Stimulated activated CD8-positive, alpha-beta memory T cell treated with anti-CD3 and anti-CD28 coated beads, Interleukin-4, amount 100 ng/mL, for 48 hours (primary cell): ENCODE data around the gene PRDM11.

Experiments used
- DNase-seq: peaks from one replicate; pipeline ENCODE4 v3.0.0-alpha.2; 2020

Gene PRDM11

DNA sequence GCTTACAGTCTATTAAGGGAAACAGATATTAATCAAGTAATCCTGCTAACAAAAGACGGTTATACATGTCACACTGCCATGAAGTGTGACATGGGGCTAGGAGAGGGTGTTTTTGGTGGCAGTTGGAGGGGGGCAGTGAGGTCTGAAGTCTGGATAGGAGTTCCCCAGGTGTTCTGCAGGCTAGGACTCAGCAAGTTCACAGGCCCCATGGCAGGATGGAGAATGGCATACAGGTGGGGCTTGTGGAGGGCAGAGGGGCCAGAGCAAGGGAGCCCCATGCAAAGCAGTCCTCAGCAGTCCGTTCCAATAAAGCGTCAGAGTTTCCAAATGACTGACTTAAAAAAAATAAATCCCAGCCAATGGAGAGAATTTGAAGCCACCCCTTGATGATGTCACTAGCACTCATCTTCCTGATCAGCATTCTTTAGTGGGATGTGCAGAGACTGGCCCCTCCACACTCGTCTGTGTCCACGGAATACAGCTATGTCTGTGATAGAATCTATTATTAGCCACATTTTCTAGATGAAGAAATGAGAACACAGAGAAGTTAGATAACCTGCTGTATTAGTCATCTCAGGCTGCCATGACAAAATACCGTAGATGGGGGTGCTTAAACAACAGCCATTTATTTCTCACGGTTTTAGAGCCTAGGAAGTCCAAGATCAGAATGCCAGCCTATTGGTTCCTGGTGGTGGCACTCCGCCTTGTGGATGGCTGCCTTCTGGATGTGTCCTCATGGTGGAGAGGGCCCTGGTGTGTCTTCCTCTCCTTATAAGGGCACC is 32.6 kb downstream of the PRDM11 start:
- no peak for DNase-seq

DNA sequence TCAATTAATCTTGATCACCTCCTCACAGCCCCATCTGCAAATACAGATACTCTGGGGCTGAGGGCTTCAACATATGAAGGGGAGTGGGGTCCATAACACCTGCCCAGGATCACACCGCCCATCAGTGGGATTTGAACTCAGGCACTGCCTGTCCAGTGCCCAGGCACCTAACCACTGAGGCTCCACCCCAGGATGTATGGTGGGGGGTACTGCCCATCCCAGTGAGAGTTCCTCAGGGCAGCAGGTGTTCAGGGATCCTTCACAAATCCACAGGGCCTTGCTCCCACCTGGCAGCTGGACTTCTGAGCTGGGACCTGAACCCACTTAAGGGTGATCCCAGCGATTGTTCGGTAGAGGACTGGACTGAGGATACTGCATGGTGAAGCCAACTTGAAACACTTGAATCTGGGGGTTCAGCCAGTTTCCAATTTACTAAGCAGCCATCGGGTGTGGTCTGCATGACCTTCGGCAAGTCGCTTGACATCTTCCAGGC is 33.3 kb downstream of the PRDM11 start:
- no peak for DNase-seq

DNA sequence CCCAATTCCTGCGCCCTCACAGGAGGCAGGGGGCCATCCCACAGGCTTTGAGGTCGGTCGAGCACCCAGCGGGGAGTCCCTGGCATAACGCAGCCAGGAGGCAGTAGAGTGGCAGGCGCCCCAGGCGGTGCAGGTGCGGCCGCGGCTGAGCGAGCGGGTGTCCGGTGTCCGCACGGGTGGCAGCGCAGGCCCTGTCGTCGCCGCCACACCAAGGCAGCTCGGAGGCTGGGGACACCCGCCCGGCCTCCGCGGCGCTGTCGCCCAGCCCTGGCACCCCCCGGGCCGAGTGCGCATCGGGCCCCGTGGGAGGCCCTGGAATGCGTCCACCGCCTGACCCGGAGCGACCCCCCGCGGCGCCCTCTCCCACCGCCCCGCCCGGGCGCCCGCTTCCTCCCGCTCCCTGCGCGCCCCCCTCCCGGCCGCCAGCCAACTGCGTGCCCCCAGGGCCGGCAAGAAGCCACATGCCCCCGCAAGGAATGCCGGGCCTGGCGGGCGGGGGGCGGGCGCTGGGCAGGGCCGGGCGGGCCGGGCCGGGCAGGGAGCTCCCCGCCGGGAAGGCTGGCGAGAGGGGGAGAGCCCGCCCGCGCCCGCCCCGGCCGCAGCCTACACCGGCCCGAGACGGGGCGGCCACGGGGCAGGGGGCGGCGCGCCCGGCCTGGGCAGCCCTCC is 33.9 kb downstream of the PRDM11 start:
- peak; percentile 30 for DNase-seq

DNA sequence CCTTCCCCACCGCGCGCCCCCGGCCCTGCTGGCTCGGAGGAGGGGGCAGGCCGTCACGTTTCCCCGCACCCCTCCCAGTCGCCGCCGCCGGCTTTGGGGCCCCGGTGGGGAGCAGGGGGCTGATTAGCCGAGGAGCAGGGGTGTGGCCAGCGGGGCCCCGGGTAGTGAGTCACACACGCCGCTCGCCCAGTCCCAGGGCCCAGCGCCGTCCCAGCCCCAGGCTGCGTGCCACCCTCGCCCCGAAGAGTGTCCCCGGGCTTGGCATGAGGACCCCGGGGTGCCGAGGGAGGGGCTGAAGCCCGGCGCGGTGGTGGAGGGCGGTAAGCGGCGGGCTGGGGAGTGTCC is 34.4 kb downstream of the PRDM11 start:
- DNase-seq, result peak; percentile 66

DNA sequence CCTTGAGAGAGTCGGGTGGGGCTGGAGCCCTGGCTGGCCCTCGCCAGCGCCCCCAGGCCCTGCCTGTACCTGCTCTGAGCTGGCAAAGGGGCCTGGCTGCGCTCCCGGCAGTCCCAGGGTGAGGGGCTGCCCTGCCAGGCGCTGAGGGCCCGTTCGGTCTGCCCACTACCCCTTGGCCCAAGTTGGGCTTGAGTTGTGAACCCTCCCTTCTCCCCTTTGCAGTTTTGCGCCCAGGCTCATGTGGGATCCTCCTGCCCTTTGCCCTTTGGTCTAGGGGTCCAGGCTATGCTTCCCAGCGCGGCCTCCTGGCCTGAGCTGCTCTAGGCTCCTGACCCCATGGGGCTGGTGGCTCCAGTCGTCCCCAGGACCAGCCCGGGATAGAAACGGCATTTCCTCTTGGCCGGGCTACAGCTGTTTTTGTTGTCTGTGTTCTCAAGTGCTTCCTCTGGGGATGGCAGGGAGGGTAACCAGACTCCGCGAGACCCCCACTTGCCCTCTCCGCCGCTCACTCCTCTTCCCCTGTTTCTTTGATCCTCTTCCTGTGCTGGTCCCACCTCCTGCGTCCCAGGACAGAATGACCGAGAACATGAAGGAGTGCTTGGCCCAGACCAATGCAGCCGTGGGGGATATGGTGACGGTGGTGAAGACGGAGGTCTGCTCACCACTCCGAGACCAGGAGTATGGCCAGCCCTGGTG is 34.9 kb downstream of the PRDM11 start:
- no peak for DNase-seq

DNA sequence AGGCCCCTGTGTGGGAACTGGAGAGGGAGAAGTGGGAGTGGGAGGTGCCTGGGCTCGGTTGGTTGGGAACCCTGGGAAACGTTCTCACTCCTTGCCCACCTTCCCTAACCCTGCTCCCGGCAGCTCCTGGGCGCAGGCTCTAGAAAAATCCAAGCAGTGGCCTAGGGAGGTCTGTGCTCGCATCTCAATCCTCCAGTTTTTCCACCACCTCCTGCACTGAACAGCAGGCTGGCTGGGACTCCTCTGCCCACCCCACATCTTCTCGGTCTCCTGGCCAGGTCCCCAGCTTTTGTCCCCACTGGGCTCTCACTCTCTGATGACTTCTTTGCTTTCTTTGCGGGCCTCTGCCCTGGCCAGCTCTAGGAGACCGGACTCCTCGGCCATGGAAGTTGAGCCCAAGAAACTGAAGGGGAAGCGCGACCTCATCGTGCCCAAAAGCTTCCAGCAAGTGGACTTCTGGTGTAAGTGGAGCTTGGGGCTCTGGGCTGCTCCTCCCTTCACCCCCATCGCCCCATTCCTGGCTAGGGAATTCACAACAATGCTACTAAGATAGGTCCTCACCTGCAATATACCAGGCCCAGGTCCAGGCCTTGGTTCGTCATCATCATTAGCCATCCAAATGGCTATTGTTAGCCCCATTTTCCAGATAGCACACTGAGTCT is 35.6 kb downstream of the PRDM11 start:
- DNase-seq, result no peak

DNA sequence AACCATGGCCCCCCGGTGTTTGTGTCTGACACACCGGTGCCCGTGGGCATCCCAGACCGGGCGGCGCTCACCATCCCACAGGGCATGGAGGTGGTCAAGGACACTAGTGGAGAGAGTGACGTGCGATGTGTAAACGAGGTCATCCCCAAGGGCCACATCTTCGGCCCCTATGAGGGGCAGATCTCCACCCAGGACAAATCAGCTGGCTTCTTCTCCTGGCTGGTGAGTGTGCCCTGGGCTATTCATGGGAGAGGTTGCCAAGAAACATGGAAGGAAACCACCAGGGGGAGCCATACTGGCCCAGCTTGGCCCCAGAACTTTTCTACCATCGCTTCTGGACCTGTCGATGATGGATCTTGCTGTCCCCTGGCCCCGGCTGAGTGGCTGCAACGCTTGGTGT is 36.5 kb downstream of the PRDM11 start:
- peak; percentile 32 for DNase-seq

DNA sequence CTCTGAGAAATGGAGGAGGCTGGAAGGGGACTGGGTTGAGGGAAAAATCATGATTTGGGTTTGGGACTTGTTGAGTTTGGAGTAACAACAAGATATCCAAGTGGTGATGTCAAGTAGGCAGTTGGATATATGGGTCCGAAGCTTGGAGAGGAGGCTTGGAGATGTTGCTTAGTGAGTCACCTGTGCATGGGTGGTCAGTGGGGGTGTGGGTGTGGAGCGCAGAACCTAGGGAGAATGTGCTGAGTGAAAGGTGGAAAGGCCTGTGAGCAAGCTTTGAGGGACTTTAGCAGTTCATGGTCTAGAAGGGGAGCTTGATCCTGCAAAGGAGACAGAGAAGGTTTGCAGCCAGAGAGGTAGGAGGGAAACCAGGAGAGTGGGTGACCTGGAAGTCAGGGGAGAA is 38.2 kb downstream of the PRDM11 start:
- DNase-seq, result no peak

DNA sequence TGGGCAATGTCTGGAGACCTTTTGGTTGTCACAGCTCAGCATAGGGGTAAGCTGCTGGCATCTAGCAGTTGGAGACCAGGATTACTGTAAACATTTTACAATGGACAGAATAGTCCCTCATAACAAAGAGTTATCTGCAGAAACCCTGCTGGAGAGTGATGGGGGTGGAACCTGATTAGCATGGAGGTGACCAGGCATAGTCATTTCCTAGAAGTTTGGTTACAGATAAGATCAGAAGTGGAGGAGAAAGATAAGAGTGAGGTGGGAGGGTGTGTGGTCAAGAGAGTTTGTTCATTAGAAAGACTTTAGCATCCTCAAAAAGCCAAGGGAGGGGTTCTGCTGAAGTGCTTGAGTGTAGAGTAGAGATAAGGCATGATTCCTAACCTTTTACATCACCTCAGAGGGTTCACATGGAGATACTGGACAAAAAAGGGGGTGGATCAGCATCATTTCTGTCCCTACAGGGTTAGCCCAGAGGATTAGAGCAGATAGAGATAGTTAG is 38.8 kb downstream of the PRDM11 start:
- no peak for DNase-seq

DNA sequence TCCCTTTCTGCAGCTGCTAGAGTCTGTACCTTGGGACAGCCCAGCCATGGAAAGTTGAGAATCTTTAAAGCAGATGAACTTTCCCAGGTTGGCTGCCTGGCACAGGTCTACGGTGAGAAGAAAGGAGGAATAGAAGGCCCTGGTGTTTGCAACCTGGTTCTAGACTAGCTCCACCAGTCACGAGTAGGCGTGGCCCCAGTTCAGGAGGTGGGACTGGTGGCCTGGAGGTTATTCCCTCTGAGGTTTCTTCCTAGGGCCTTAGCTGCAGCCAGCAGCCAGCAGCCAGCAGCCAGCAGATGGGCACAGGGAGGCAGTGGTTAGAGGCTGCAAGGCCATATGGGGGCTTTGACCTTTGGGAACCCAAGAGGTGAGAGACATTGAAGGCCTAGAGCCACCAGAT is 40.9 kb downstream of the PRDM11 start:
- no peak for DNase-seq

DNA sequence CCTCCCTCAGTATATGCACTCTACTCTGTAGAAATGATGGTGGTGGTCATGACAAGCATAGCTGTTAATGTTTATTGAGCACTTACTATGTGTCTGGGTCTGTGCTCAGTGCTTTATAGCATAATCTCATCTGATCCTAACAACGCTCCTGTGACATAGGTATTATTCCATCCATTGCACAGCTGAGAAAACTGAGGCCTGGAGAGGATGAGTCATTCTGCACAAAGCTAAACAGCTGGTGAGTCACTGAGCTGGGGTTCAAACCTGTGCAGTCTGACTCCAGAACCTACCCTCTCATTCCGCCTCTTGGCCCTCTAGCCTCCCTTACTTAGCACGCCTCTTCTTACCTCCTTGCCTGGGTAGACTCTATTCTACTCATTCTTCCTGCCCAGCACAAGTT is 41.7 kb downstream of the PRDM11 start:
- DNase-seq, result no peak

DNA sequence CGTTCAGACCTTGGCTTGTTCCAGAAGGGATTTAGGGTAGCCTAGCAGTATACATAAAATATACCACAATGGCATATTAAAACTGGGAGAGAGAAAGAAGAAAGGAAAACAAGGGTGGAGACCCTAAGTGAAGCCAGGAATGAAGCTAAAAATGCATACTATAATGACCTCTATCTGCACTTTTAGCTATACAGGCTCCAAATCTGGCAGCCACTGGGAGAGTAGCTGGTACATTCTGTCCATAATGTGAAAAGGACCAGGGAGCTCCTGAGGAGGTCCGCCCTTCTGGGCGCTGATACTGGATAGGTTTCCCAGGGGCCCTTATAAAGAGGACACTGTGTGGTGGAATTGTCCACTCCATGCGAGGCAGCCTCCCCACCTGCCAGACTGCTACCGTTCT is 42.8 kb downstream of the PRDM11 start:
- no peak for DNase-seq

DNA sequence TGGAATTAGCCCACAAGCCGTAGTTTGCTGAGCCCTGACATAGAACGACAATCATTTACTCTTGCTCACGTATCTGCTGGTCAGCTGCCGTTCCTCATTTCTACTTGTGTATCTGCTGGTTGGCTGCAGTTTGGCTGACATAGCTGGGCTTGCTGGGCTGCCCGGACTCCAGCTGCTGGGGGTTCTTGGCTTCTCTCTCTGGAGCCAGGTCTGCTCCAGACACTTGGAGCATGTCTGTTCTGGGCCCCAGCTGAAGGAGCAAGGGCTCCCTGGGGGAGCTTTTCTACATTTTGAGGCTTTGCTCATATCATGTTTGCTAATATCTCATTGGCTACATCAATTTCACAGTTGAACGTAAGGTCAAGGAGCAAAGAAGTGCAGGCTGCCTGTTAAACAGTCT is 47.3 kb downstream of the PRDM11 start:
- no peak for DNase-seq

DNA sequence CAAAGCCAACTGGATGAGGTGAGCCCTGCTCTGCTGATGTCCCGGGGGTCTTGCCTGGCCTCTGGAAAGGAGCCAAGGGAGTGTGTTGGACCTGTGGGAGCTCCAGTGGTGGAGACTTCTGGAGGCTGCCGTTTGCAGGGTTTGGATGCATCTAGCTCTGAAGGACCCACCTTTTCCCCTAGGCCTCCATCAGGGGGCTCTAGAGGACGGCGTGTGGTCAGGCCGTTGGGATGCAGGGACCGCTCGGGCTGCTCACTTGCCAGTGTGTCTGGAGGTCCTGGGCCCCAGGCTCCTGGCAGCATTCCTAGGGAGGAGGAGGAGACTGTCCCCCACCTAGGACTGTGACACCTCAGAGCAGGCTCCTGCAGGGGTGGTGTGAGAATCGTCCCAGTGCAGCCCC is 58.3 kb downstream of the PRDM11 start:
- no peak for DNase-seq

DNA sequence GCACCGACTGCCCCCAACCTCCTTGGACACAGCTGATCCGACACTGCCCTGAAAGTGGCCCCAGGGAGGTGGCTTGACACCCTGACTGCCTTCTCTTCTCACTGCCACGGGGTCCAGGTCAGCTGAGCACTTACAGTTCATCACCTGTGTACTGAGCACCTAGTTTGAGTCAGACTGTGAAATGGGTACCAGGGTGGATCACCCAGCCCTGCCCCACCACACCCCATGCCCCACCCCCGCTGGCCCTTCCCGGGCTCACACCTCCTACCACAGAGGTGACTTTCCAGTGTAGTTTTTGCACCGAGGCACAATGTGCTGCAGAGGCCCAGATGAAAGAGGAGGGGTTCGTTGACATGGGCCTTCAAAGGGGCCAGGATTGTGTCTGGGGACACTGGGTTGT is 59.5 kb downstream of the PRDM11 start:
- DNase-seq, result no peak

DNA sequence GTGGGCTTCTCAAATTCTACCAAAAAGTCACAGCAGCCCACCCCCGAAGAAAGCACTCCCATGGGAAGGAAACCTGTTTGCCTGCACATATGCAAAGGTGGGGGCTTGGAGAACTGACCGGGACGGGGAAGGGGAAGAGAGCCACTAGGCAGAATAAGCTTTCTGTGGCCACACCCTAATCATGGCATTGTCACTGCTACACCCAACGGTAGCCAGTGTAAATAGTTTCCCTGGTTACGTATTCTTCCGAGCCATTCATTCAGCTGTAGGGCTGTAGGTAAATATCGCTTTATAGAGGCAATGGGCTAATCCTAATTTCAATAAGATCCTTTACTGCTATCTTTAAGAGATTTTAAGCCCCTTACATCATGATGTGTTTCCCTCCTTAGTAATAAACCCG is 61.7 kb downstream of the PRDM11 start:
- DNase-seq, result no peak

DNA sequence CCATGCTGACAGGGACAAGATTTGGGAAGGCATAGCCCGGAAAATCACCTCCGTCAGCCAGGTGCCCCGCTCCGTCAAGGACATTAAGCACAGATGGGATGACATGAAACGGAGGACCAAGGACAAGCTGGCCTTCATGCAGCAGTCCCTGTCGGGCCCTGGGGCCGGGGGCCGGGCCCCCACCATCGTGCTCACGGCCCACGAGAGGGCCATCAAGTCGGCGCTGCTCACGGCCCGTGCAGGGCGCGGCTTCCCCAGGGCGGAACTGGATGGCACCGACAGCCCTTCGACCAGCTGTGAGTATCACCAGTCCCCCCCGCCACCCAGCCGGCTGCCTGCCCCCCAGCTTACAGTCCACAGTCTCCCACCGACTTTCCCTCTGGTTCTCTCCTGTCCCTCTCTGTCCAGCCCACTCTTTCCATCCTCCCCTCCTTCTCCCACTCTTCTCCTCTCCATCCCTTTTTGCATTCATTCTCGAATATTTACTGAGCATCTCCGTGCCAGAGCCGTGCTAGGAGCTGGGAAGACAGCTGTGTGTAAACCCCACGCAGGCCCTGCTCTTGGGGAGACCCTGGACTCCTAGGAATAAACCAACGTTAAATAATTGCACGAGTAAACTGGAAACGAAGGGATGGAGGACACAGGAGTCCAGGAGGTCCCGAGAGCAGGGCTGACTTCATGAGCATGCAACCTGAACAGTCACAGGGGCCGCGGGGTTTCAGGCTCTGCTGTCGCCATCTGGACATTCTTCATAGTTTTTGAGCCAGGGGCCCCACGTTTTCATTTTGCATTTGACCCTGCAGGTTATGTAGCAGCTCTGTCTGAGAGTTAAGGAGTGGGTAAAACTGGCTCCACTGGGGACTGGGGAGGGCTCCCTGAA is 62.8 kb downstream of the PRDM11 start:
- DNase-seq, result no peak

DNA sequence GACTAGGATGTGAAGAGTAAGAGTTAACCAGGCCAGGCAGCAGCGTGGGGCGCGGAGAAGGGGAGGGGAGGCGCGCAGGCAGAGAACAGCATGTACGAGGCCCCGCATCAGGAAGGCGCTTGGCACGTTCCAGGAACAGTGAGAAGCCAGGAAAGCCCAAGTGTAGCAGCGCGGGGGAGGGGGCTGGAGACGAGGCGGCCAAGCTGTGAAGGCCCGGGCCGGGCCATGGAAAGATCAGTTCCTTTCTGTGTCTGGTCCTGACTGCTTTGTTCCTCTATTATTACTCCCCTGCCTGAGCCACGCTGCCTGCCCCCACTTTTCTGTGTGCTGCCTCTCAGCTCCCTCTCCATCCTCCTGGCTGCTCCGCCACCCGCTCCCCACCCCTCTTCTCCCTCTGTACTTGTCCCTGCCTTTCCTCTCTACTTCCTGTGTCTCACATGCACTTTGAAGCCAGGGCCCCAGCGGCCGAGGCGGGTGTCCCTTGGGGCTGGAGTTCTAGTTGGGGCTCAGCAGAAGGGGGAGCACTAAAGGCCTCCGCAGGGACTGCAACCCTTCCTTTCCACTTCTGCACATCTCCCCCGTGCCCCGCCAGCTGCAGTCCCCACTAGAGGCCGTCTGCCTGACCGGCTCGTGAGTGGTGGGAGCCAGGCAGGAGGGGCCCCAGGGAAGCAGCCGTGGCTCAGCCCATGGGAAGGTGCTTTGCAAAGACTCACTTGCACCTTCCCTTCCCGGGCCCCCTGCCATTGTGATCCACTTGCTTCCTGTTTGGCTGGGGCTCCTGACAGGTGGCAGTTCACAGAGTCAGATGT is 63.7 kb downstream of the PRDM11 start:
- no peak for DNase-seq

DNA sequence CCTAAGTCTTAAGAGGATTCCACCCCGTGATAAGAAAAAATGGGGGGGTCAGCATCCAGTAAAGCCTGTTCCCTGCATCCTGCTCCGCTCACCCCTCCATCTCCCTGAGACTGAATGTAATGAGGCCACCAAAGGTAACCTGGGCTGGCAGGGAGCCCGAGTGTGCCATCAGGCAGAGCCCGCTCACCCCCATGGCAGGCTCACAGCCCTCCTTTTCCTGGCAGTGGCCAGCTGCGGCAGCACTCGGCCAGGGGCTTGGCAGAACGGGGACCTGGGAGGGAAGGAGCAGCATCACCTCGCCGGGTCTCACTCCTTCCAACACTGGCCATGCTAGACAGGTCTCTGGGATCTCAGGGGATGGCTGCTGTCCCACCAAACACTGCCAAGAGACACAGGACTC is 64.4 kb downstream of the PRDM11 start:
- DNase-seq, result no peak

DNA sequence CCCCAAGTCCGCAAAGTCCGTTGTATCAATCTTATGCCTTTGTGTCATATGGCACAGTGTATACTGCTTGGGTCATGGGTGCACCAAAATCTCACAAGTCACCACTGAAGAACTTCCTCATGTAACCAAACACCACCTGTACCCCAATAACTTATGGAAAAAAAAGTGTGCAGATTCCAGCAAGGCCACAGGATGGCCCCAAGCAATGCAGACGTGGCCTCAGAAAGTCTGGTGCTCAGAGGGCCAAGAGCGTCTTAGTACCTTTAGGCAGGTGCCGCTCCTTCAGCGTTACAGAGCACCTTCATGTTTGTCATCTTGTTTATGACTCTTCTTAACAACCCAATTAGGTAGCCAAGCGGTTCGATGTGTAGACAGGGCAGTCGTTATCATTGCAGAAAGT is 65.3 kb downstream of the PRDM11 start:
- no peak for DNase-seq

DNA sequence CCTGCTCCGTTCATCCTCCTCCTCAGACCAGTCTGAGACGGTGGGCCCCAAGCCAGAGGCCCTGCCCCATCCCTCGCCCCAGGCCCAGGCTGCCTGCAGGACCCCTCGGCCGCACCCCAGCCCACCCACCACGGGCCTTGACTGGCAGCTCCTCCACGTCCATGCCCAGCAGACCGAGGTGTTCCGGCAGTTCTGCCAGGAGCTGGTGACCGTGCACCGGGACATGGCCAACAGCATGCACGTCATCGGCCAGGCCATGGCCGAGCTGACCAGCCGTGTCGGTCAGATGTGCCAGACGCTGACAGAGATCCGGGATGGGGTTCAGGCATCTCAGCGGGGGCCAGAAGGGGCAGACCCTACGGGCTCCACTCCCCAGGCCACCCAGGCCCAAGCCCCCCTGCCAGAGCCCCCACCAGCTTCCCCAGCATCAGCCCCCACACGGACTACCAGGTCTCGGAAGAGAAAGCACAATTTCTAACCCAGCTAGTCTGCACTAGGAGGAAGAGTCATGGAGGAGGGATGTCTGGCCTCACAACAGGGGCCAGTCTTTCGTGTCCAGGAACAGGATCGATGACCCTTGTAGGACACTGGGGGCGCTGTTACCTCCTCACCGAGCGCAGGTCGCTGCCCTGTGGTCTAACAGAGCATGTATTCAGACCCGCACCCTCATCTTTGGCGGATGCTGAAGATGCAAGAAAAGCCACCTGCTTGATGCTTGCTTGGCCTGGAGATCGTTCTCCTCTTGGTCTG is 66.3 kb downstream of the PRDM11 start:
- no peak for DNase-seq
